GM19324 (cell line): ENCODE results near the gene TCFL5.
A peak's percentile ranks its signal among the peaks of the same experiment; 100 is the strongest.
"Not testable (repeated sequence)": the region's sequence is repeated elsewhere in the genome, so short reads cannot be mapped to it uniquely, and the experiment has no call there.

Source experiments
- ATAC-seq: cut with Tn5 transposase; IDR thresholded peaks from one replicate; pipeline ENCODE4 v1.9.1; 2021; ENCODE audit warnings: mild to moderate bottlenecking, moderate library complexity; ENCODE audit not compliant: unreplicated experiment, low FRiP score

Gene TCFL5

DNA sequence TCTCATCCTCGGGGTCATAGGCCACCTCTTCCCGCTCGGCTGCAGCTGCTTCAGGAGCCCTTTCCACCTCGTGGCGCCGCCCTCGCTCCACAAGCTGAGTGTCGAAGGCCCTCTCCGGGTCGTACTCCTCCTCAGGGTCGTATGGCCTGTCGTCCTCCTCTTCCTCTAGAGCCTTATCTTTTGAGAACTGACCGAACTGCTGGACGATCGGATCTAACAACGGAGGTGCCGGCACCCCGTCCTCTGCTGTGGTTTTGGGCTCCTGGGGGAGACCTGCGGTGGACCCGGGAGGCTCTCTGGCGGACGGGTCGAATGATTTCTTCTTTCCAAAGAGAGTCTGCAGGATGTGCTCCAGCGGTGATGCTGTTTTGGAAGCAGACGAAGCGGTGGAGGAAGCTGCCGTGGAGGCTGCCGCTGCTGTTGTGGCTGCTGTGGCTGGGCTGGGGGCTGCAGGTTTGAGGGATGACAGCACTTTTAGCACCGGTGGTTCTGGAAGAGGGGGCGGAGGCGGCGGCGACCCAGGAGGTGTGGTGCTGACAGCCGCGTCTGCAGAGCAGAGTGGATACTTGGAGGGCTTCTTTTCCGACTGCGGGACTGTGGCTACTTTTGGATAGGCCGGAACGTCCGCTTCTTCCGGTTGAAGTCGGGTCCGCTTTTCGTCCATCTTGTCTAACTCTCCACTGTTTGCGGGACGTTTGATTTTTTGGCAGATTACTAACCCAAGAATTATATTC, 20.2 kb upstream of the TCFL5 start:
- no peak for ATAC-seq

DNA sequence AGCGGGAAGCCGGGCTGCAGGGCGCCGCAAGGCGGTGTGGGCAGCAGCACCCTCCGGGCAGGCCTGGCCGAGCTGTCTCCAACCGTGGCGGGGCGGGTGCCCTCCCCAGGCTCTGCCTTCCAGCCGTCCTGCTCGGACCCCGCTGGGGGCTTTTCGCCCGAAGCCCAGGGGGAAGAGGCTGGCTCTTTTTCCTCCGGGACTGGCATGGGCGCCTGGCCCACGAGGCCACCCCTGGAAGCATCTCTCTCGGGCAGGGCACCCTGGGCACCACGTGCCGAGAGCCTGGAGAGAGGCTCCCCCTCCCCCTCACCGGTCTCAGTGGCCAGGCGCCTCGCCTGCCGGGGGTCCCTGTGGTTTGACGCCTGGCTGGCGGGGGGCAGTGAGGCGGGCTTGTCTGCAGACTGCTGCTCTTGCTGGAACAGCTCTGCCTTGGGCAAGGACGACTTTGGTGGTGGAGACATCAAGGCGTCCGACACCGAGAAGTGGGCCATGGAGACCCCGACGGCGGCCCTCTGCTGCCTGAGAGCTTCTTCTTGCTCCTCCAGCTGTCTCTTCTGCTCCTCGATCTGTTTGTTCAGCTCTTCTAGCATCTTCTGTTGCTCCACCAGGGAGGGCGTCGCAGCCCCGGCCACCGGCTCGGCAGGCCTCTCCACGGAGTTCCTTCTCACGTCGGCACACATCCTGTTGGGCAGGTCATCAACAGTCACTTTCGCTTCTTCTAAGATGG, 19.5 kb upstream of the TCFL5 start:
- ATAC-seq: no peak

DNA sequence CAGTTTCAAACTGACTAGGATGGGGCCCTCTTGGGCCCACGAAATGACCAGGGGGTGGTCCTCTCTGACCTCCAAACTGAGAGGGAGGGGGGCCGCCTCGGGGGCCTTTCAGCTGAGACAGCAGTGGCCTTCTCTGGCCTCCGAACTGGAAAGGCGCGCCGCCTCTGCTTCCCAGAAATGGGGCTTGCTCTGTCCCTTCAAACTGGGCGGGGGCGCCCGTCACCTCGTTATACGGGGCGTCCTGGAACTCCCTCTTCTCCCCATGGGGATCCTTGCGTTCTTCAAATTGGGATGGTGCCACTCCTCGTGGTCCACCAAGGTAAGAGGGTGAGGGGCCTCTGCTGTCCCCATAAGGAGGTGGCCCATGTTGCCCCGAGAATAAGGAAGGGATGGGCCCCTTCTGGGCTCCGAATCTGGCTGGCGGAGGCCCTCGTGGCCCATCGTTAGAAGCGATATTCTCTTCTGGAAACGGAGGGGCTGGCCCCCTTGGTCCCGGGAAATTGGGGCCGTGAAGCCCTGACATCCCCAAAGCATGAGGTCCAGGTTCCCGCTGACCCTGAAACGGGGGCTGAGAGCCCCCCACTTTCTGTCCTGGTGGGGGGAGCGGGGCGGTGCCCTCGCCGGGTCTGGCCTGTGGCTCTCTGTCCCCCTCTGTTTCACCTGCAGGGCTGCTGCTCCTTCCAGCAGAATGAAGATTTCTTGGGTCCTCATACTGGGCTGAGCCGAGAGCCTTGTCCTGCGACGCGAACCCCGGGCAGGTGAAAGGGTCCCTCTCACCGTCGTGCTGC, 18.7 kb upstream of the TCFL5 start:
- ATAC-seq: no peak

DNA sequence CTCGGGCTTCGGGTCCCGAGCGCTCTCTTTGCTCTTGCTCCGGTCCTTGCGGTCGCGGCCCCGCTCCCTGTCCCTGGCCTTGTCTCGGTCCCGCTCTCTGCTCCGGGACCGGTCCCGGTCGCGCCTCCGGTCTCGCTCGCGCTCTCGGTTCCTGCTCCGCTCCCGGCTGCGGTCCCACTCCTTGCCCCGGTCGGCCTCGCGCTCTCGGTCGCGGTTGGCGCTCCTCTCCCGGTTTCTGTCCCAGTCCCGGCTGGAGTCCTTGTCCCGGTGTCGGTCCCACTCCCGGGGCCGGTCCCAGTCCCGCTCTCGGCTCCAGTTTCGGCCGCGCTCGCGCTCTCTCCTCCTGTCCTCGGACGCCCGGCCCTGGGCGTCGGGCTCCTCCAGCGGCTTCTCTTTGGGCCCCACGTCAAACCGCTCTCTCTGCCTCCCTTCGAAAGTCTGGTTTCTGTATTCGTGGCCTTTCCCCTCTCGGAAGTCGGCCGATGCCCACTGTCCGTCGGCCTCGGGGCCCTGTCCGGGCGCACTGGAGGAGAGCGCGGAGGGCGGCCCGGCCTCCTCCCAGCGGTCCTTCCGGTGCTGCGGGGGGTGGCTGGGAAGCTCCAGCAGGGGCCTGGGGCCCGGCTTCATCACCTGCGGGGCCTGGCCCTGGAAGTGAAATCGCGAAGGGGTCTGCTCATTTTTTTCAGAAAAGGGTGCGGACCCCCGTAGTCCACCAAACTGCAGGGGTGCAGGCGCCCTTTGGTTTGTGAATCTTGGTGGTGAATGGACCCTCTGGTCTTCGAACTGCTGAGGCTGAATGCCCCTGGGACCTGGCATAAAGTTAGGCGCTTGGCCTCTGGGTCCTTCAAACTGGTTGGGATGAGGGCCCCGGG, 17.9 kb upstream of the TCFL5 start:
- no peak for ATAC-seq

GRCh38 chr20:62878244-62879038, 16.8 kb upstream of the TCFL5 start:
- no peak for ATAC-seq

DNA sequence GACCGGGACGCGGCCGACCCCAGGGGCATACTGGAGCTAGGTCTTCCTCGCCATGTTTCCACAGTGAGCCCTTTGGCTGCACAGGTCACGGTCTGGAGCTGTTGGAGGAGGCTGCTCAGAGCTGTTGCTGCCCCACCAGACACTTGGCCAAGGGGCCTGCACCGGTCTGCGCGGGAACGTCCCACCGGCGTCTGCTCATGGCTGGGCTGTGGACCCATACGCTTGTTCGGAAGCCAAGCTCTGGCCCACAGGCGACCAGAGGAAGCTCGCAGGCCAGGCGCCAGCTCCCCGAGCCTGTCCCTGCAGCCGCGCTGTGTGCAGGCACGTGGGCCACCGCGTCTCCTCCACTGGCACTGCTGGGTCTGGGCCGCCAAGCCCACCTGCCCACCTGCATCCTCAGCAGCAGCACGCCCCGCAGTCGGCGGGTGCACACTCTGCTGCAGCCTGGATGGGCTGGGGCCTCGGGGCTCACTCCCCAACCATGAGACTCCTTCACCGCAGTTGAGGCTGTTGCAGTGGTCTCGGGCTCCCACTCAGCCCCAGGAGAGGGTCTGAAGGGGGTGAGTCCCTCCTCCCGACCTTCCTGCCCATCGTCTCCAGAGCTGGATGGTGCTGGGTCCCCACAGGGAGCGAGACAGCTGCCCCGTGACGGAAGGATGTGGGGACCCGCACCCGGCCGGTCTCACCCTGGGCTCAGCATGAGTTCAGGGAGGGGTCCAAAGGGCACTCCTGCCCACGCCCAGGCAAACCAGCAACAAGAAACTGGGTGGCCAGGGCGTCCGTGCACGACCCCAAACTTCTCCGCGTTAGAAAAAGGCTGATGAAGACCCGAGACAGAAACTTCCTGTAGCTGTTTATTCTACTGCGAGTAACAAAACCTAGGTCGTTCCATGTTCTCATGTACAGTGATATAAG, 15.5 kb upstream of the TCFL5 start:
- no peak for ATAC-seq

DNA sequence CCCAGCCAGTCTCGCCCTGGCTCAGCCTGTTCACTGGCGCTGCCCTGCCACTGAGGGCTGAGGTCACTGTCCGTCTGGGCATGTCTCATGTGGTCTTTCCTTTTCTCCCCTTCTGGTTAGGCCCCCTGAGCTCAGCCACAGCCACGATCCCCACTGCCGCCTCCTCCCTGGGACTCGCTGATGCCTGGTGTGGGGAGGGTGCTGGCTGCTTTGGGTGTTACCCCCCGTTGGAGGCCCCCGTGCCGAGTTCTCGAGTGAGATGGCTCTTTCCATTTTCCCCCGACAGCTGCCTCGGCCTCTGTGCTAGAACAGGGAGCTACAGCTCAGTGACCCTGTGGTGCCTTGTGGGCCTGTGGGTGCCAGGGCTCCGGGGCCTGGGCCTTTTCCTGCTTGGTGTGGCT, 14.9 kb upstream of the TCFL5 start:
- ATAC-seq: no peak

DNA sequence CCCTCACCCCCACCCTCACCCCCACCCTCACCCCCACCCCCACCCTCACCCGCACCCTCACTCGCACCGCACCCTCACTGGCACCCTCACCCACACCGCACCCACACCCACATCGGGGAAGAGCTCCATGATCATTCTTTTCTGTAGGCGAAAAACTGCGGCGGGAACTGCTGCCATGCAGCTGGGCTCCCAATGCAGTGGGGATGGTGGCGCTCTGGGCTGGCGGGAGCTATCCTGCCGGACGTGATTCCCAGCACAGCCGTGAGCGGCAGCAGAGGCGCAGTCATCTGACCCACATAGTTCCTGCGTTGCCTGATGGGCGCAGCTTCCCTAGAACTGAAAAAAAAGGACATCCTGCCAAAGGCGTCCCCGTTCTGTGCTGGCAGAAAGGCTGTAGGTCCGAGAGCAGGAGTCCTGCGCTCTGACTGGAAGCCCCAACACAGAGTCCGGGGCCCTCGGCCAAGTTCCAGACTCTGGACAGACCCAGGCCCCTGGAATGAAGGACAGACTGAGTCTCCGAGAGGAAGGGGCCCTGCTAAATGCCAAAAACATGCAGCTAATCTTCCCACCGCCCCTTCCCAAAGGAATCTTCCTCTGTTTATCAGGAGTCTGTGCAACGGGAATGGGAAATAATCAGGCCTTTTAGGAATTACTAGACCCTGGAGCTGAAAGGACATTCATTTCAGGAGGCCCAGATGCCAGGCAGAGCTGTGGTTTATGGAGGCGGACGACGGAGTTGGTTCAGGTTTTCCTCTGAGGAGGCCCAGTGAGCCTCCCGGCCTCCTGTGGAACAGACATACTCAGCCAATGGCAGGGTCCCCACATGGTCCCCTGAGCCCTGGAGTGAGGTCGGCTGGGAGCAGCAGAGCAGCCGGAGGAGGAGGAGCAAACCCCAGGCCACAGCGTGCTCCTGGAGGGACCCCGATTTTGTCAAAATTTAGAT, 14.1 kb upstream of the TCFL5 start:
- no peak for ATAC-seq

DNA sequence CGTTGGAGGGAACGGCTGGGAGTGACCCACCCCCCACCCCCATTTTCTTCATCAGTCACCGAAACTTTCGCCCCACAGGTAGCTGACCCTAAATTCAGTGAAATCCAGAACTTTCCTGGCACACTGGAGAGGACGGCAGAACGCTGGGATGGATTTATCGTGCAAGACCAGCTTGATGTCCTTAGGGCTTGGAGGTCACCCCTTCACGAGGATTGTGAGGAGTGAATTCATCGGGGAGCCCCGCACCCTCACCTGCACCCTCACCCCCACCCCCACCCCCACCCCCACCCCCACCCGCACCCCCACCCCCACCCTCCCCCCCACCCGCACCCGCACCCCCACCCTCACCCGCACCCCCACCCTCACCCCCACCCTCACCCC, 13.3 kb upstream of the TCFL5 start:
- no peak for ATAC-seq

- not testable (repeated sequence) for ATAC-seq
Measured at GRCh38 chr20:62873681-62874031, 12.0 kb upstream of the TCFL5 start.

DNA sequence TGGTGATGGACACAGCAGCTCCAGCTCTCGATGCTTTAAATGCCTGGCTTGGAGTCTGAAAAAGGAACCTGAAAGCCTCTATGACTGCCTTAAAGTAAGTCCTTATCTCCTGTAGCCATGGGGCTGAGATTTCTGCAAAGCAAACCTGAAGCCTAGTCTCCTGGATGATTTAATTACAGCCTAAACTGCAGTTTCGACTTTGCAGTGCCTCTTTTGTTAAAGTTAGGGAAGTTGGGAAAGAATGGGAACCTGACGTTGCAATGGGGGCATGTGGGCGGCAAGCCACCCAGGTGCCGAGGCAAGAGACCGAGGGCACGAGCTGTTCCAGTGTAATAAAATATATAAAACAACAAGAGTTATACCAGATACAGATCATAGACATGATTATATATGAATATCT, 11.7 kb upstream of the TCFL5 start:
- no peak for ATAC-seq

GRCh38 chr20:62872862-62873261, 11.2 kb upstream of the TCFL5 start:
- no peak for ATAC-seq

DNA sequence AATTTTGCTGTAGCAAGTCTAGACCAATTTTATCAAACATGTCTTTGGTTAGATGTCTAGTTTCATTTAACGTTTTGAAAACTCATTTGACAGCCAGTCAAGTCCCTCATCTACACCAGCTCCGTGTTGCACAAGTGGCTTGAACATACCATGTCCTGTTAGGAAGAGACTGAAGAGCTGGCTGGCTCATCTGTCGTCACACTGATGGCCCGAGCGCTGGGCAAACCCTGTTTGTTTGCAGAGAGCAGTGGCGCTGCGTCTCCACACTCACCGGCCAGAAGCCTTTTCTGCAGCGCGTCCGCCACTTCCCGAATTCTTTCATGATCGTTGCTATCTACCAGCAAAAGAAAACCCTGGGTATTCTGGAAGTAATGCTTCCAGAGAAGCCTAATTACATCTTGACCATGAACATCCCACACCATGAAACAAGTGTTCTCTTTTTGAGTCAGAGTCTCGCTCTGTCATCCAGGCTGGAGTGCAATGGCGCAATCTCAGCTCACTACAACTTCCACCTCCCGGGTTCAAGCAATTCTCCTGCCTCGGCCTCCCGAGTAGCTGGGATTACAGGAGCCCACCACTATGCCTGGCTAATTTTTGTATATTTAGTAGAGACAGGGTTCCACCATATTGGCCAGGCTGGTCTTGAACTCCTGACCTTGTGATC, 10.7 kb upstream of the TCFL5 start:
- no peak for ATAC-seq

DNA sequence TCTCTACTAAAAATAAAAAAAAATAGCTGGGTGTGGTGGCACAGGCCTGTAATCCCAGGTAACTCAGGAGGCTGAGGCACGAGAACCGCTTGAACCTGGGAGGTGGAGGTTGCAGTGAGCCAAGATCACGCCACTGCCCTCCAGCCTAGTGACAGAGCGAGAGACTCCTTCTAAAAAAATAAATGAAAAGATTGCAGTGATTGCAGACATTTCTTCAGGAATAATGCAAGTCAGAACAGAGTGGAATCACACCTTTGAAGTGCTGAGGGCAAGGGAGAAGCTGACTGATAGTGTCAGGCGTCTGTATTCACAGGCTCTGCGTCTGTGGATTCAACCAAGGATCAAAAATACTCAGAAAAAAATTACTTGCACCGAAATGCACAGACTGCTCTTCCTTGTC, 2.6 kb upstream of the TCFL5 start:
- ATAC-seq: no peak

GRCh38 chr20:62860924-62861691, 514 bp downstream of the TCFL5 start:
- peak; percentile 33 for ATAC-seq

- no peak for ATAC-seq
Measured at GRCh38 chr20:62860391-62860923, 1.2 kb downstream of the TCFL5 start.
